Uterus (tissue), 2 donors: ENCODE results near the gene SLC35G3.

Experiments used
- POLR2A ChIP-seq, 2 donors: fragments of 450-650 bp; IDR thresholded peaks; one replicate each; pipeline ENCODE4 v1.6.1; 2016; ENCODE audit warnings: antibody characterized with exemption in 2 of 2, mild to moderate bottlenecking in 1 of 2, moderate library complexity in 1 of 2
- TF ChIP-seq, protein P1 (sequence below), 4 experiments: fragments of 200-600 bp in 2 of 4; fragments of 450-650 bp in 2 of 4; sonication (generic) in 2 of 4; IDR thresholded peaks; one replicate each; pipeline ENCODE4 v1.5.1; 2016 to 2019; ENCODE audit warnings: antibody characterized with exemption in 4 of 4, mild to moderate bottlenecking in 2 of 4, moderate library complexity in 1 of 4

DNA sequence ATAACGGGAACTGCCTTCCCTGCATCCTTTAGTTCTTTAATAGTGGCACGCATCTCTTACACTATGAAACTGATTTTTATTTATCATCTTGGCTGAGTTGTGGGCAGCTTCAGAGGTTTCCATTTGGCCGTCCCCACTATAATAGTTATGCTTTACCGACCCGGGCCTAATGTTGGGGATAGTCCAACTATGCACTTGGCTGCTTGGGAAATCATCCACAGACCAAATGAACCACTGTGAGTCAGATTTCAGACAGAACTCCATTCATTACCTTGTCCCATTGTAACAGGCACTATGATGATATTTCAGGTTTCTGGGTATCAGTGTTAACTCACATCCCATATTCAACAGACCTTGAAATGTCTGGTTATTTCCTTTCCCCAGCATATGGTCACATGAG, 42.6 kb upstream of the SLC35G3 start:
- TF ChIP-seq, protein P1, sequence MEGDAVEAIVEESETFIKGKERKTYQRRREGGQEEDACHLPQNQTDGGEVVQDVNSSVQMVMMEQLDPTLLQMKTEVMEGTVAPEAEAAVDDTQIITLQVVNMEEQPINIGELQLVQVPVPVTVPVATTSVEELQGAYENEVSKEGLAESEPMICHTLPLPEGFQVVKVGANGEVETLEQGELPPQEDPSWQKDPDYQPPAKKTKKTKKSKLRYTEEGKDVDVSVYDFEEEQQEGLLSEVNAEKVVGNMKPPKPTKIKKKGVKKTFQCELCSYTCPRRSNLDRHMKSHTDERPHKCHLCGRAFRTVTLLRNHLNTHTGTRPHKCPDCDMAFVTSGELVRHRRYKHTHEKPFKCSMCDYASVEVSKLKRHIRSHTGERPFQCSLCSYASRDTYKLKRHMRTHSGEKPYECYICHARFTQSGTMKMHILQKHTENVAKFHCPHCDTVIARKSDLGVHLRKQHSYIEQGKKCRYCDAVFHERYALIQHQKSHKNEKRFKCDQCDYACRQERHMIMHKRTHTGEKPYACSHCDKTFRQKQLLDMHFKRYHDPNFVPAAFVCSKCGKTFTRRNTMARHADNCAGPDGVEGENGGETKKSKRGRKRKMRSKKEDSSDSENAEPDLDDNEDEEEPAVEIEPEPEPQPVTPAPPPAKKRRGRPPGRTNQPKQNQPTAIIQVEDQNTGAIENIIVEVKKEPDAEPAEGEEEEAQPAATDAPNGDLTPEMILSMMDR (IDR thresholded peaks at IDR 0.05): no peak
- TF ChIP-seq POLR2A (IDR thresholded peaks at IDR 0.05): no peak
